ENCODE data around the gene TAC4. TPM values are rescaled to one million over a fixed set of nuclear protein-coding genes. Genes with fewer than 3 reads are reported as not detected.

TAC4 gene
- total and polyA plus RNA-seq, 9 of the 15 experiments (the other 6 are each of a cell fraction or from before 2014, with no cell fraction given) = 0.17 TPM; not detected in 8

DNA sequence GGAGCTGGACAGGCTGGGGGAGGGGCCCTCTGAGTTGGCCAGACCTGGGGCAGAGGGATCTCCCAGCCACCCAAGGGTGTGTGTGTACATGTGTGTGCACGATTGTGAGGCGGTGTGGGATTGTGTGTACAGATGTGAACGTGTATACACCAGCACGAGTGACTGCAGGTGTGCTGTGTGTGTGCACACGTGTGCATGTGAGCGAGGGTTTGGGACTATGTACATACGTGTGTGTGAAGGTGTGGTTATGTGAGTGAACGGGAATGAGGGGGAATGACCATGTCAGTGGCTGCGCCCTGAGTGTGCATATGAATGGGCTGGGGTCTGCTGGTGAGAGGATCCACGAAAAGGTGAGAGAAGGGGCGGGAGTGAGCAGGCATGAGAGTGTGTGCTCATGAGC lies 22.4 kb upstream of the TAC4 start:
- 6% methylated on average over 11 of the region's 11 CpGs for WGBS (ENCODE audit: insufficient coverage, low coverage, missing lambda C conversion rate)
- peaks cover 3 to 46% of the 10 kb centered on the region in 2 experiments; a peak in 4 of 5 replicates for H3K27me3 ChIP-seq (ENCODE audit: control insufficient read depth in 2 of 2, insufficient read depth in 2 of 2, low read length in 2 of 2)
- no peak overlapping the region for H3K27ac ChIP-seq (ENCODE audit: extremely low read depth, low read depth, low read length)
- H3K4me2 ChIP-seq (ENCODE audit: insufficient read depth, low read length) = no peak overlapping the region
- no peaks in the 10 kb centered on the region for H3K4me1 ChIP-seq (replicated peaks in 1 of 2; ENCODE audit: control insufficient read depth in 2 of 2, insufficient read depth in 2 of 2, low read length in 2 of 2)
- H3K9me1 ChIP-seq (ENCODE audit: control insufficient read depth, insufficient read depth, low read length) = no peaks in the 10 kb centered on the region
- H4K20me1 ChIP-seq (replicated peaks; ENCODE audit: control insufficient read depth, insufficient read depth, low read length) = peaks cover 8% of the 10 kb centered on the region; the same call in 1 of the 2 replicates
- intact Hi-C loops (cut with micrococcal nuclease) = no loop called here
- TF ChIP-seq ZBTB8A (IDR thresholded peaks at IDR 0.05; ENCODE audit: partially characterized antibody) = no peak
- no peak for TF ChIP-seq ZNF224 (CRISPR knock-in tag; IDR thresholded peaks at IDR 0.05)
- TF ChIP-seq, protein P1, sequence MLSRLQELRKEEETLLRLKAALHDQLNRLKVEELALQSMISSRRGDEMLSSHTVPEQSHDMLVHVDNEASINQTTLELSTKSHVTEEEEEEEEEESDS (CRISPR knock-in tag; IDR thresholded peaks at IDR 0.05) = no peak
- TF ChIP-seq KLF16 (IDR thresholded peaks at IDR 0.05) = no peak
- TF ChIP-seq SPI1 (IDR thresholded peaks at IDR 0.05; ENCODE audit: borderline replicate concordance, low read depth, low read length) = no peak
- TF ChIP-seq, protein P2, sequence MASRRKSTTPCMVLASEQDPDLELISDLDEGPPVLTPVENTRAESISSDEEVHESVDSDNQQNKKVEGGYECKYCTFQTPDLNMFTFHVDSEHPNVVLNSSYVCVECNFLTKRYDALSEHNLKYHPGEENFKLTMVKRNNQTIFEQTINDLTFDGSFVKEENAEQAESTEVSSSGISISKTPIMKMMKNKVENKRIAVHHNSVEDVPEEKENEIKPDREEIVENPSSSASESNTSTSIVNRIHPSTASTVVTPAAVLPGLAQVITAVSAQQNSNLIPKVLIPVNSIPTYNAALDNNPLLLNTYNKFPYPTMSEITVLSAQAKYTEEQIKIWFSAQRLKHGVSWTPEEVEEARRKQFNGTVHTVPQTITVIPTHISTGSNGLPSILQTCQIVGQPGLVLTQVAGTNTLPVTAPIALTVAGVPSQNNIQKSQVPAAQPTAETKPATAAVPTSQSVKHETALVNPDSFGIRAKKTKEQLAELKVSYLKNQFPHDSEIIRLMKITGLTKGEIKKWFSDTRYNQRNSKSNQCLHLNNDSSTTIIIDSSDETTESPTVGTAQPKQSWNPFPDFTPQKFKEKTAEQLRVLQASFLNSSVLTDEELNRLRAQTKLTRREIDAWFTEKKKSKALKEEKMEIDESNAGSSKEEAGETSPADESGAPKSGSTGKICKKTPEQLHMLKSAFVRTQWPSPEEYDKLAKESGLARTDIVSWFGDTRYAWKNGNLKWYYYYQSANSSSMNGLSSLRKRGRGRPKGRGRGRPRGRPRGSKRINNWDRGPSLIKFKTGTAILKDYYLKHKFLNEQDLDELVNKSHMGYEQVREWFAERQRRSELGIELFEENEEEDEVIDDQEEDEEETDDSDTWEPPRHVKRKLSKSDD (conservative IDR thresholded peaks at IDR 0.05; ENCODE audit: low read length) = no peak
- no peak for TF ChIP-seq ZNF24 (IDR thresholded peaks at IDR 0.05)
- no peak for TF ChIP-seq EP400 (IDR thresholded peaks at IDR 0.05)
- no peak overlapping the region for H2AFZ ChIP-seq (ENCODE audit: low read depth, low read length)
- CTCF ChIA-PET (ENCODE audit: low intra/inter-chr PET ratio) = no interaction called here
- ATAC-seq (no peak), FAIRE-seq (no peak), DNase-seq (ENCODE audit: extremely low read depth in 1 of 4, low spot score in 3 of 4) (no peak)
- in situ Hi-C loops (cut with MboI) = no loop called here
- no peaks in the 10 kb centered on the region for H3K79me2 ChIP-seq (ENCODE audit: control insufficient read depth, insufficient read depth, low read length)
- no peak overlapping the region for H3K4me3 ChIP-seq
- no peak overlapping the region for H3K9ac ChIP-seq (ENCODE audit: insufficient read depth in 1 of 2, low read depth in 2 of 2, low read length in 2 of 2)
- POLR2A ChIA-PET = no interaction called here
- BruUV-seq (replicated peaks) = no TSS peak
- no peaks in the 10 kb centered on the region for H3K9me3 ChIP-seq (replicated peaks; ENCODE audit: control insufficient read depth, insufficient read depth, low read depth, low read length)
- H3K36me3 ChIP-seq (ENCODE audit: control insufficient read depth, insufficient read depth, low read length) = no peaks in the 10 kb centered on the region

Measured in K562 (cell line).